GM06990 (cell line): ENCODE results near the gene SOCS1.
A peak's percentile ranks its signal among the peaks of the same experiment; 100 is the strongest.

Experiments used
- DNase-seq: peaks from one replicate; pipeline ENCODE4 v3.0.0-alpha.2; 2011; ENCODE audit not compliant: insufficient read length; ENCODE audit errors: extremely low read depth
- H3K27me3 ChIP-seq: replicated peaks from 2 replicates; pipeline ENCODE4 v1.6.0; 2011; ENCODE audit warnings: low read length; ENCODE audit not compliant: control insufficient read depth, insufficient read depth
- H3K36me3 ChIP-seq: 2 replicates; pipeline ENCODE4 v1.5.1; 2011; ENCODE audit warnings: low read length; ENCODE audit not compliant: control insufficient read depth, insufficient read depth
- H3K4me3 ChIP-seq: replicated peaks from 2 replicates; pipeline ENCODE4 v1.5.1; 2011; ENCODE audit warnings: low read depth, mild to moderate bottlenecking, control low read depth, low read length
- TF ChIP-seq, protein P1 (sequence below): IDR thresholded peaks from 2 replicates; pipeline ENCODE4 v1.5.1; 2011; ENCODE audit warnings: low read length, control low read depth, mild to moderate bottlenecking, inconsistent platforms; ENCODE audit not compliant: insufficient read depth, poor library complexity, severe bottlenecking

SOCS1 gene, protein sequence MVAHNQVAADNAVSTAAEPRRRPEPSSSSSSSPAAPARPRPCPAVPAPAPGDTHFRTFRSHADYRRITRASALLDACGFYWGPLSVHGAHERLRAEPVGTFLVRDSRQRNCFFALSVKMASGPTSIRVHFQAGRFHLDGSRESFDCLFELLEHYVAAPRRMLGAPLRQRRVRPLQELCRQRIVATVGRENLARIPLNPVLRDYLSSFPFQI

DNA sequence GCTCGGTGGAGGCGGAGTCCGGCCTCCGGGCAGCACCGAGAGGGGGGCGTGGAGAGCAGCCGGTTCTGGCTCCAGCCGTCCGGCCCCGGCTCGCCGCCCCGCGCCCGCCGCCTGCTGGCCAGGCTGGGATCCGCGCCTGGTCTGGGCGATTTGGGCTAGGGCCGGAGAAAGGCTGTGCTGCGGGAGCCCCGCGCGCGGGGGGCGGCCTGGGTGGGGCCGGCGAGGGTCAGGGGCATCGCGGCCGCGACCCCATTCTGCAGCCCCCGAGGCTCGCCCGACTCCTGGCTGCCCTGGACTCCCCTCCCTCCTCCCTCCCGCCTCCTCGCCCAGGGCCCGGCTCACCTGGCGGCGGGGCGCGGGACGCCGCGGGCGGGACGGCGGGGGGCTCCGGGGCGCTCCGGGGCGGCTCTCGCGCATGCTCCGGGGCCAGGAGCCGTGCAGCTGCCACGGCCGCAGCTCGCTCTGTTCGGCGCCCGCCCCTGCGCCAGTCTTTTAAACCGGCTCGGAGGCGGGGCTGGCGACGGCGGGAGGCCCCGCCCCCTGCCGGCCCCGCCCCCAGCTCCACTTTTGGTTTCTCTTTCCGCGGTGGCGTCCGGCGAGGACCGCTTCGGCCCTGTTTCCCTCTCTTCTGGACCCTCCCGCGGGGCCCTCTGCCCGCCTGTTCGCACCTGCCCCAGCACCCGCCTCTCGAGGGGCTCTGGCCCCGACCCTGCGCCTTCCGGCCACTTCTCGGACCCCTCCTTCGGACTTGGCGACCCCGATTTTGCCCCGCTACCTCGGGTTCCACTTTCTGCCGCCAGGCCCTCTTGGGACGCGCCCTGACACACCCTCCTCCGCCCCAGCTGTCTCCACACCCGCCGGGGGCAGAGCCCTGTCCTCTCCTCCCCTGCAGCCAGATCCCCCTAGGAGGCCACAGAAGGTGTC is at the start of gene SOCS1:
SOCS1 (minus strand) TSS at position 468 of the 924 bp plus-strand sequence. CDS start 726 bp downstream, outside the sequence.
- Histone ChIP-seq H3K36me3 (peaks cover 14% of the 10 kb centered on the region), H3K27me3 (no peaks in the 10 kb centered on the region), H3K4me3 (peak within 1 kb of the TSS; percentile 93)
- DNase-seq = peak; percentile 93
- TF ChIP-seq, protein P1, sequence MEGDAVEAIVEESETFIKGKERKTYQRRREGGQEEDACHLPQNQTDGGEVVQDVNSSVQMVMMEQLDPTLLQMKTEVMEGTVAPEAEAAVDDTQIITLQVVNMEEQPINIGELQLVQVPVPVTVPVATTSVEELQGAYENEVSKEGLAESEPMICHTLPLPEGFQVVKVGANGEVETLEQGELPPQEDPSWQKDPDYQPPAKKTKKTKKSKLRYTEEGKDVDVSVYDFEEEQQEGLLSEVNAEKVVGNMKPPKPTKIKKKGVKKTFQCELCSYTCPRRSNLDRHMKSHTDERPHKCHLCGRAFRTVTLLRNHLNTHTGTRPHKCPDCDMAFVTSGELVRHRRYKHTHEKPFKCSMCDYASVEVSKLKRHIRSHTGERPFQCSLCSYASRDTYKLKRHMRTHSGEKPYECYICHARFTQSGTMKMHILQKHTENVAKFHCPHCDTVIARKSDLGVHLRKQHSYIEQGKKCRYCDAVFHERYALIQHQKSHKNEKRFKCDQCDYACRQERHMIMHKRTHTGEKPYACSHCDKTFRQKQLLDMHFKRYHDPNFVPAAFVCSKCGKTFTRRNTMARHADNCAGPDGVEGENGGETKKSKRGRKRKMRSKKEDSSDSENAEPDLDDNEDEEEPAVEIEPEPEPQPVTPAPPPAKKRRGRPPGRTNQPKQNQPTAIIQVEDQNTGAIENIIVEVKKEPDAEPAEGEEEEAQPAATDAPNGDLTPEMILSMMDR = peak; percentile 24

DNA sequence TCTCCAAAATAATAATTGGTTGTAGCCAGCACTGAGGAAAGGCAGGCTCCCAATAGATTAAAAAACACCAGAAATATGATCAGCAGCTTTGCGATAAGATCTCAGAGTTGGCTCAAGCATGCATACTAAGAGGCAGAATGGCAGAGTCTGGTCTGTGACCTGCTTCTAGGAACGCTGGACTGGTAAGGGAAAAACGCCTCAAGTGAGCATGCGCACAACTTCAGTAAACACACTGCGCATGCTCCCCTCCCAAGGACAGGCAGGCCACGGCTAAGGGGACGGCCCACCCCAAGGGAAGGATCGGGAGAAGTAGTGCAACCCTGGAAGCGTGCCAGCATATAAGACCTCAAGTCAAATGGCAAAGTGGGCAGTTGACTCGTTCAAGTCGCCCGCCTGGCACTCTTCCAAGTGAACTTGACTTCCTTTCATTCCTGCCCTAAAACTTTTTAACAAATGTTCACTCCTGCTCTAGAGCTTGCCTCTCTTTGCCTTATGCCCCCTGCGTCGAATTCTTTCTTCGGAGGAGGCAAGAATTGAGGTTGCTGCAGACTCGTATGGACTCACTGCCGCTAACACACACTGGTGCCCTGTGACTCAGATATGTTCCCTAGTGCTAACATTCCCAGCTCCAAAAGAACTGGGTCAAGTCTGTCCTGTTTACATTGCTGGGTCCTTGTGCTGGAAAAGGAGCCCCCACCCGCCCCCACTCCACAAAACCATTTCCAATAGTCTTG is 47.6 kb upstream of the SOCS1 start:
- Histone ChIP-seq H3K4me3 (no peak overlapping the region), H3K27me3 (no peaks in the 10 kb centered on the region), H3K36me3 (no peaks in the 10 kb centered on the region)
- no peak for DNase-seq
- TF ChIP-seq, protein P1 = no peak

DNA sequence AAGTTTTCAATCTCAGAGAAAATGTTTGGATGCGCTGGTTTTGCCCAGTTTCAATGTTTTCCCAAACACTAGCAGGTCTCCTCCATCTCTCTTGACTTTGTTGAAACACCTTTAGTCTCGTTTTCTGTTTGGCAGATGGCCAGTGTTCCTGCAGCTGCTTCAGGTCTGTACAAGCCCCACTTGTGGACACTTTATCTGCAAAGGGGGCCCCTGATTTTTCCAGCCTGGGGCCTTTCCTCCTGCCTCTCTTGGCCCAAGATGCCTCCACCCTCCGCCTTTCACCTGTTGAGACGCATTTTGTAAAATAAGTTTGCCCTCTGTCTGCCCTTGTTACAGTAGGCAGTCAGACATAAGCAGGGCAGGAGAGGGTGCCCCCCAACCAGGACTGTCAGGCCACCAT is 47.0 kb upstream of the SOCS1 start:
- Histone ChIP-seq H3K36me3 (no peaks in the 10 kb centered on the region), H3K4me3 (no peak overlapping the region), H3K27me3 (no peaks in the 10 kb centered on the region)
- DNase-seq = no peak
- TF ChIP-seq, protein P1 = no peak

DNA sequence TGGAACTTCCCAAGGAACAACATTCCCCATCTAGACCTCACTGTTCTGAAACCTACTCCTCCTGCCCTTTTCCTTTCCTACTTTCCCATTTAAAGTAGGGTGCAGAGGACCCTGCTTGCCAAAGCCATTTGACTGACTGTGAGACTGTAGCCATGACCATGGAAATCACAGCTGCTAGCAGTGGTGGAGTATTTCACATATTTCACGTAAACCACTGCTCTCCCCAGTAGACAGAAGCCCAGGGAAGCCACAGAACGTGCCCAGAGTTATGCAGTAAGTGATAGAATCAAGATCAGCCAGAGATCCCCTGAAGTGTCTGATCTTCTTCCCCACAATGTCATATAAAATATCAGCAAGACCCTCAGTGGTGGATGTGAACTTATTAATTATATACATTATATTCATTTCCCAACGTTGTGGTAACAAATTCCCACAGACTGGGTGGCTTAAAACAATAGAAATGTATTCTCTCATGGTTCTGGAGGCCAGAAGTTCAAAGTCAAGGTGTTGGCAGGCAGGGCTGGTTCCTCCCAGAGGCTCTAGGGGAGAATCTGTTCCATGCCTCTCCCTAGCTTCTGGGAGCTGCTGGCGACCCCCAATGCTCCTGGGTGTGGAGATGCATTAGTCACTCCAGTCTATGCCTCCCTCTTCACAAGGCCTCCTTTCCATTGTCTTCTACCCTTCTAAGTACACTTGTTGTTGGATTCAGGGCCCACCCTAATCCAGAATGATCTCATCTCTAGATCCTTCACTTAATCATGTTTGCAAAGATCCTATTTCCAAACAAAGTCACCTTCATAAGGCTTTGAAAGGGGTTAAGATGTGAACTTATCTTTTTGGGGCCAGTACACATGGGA is 45.9 kb upstream of the SOCS1 start:
- H3K4me3 ChIP-seq = no peak overlapping the region
- H3K27me3 ChIP-seq = no peaks in the 10 kb centered on the region
- no peak for DNase-seq
- TF ChIP-seq, protein P1 = no peak
- no peaks in the 10 kb centered on the region for H3K36me3 ChIP-seq

DNA sequence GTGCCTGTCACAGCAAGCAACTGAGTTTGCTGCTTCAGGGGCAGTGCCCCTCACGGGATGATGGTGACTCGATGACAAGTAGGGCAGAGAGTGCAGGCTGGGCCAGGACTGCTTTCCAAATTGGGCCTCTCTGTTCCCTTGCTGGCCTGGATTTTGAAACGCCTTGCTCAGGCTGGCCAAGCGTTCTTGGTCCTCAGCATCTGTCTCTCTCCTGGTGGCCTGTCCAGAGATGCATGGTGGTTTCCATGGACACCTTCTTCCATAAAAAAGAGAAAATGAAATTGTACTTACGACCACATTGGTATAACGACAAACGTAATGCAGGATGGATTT is 44.5 kb upstream of the SOCS1 start:
- DNase-seq = no peak
- Histone ChIP-seq H3K27me3 (no peaks in the 10 kb centered on the region), H3K4me3 (no peak overlapping the region), H3K36me3 (no peaks in the 10 kb centered on the region)
- TF ChIP-seq, protein P1 = no peak
